GM23338 (cell line): ENCODE results near the gene WDR87. TPM values are rescaled to one million over a fixed set of nuclear protein-coding genes. Genes with fewer than 3 reads are reported as not detected.

ENCODE experiments used
- ATAC-seq: fragments of 200-7000 bp; cut with Tn5 transposase; 3 replicates; pipeline ENCODE4 v1.9.1; 2020
- DNase-seq: peaks from one replicate; pipeline ENCODE4 v3.0.0-alpha.2; 2015; ENCODE audit warnings: low spot score
- H2AFZ ChIP-seq: fragments of 200-600 bp; sonication (generic); 2 replicates; pipeline ENCODE4 v1.8.0; 2016; ENCODE audit warnings: antibody characterized with exemption, mild to moderate bottlenecking, moderate library complexity
- H3F3A ChIP-seq: fragments of 200-600 bp; sonication (generic); replicated peaks from 2 replicates; pipeline ENCODE4 v1.8.0; 2017; ENCODE audit warnings: antibody characterized with exemption, mixed run types, low read depth
- H3K27ac ChIP-seq: fragments of 200-600 bp; sonication (generic); 2 replicates; pipeline ENCODE4 v1.6.1; 2016; ENCODE audit warnings: low read depth
- H3K27me3 ChIP-seq: fragments of 200-600 bp; sonication (generic); 2 replicates; pipeline ENCODE4 v1.8.0; 2016; ENCODE audit warnings: mild to moderate bottlenecking, mixed run types, moderate library complexity; ENCODE audit not compliant: insufficient read depth
- H3K36me3 ChIP-seq: fragments of 200-600 bp; sonication (generic); 2 replicates; pipeline ENCODE4 v1.8.0; 2016; ENCODE audit warnings: mild to moderate bottlenecking; ENCODE audit not compliant: insufficient read depth
- H3K4me1 ChIP-seq: fragments of 200-600 bp; sonication (generic); 2 replicates; pipeline ENCODE4 v1.8.0; 2016; ENCODE audit warnings: mild to moderate bottlenecking, moderate library complexity; ENCODE audit not compliant: insufficient read depth
- H3K4me2 ChIP-seq: fragments of 200-600 bp; sonication (generic); 2 replicates; pipeline ENCODE4 v1.7.1; 2017; ENCODE audit warnings: mixed run types
- H3K4me3 ChIP-seq: fragments of 200-600 bp; sonication (generic); 2 replicates; pipeline ENCODE4 v1.6.1; 2016; ENCODE audit warnings: mixed run types
- H3K79me2 ChIP-seq: fragments of 200-600 bp; sonication (generic); replicated peaks from 2 replicates; pipeline ENCODE4 v1.8.0; 2017; ENCODE audit warnings: mild to moderate bottlenecking; ENCODE audit not compliant: insufficient read depth
- H3K9me2 ChIP-seq: fragments of 200-600 bp; sonication (generic); 2 replicates; pipeline ENCODE4 v1.8.0; 2017; ENCODE audit not compliant: insufficient read depth
- H4K20me1 ChIP-seq: fragments of 200-600 bp; sonication (generic); replicated peaks from 2 replicates; pipeline ENCODE4 v1.8.0; 2017; ENCODE audit warnings: mild to moderate bottlenecking; ENCODE audit not compliant: insufficient read depth
- H3K27ac Mint-ChIP-seq: 2 replicates; pipeline ENCODE4 v1.8.0; 2020; ENCODE audit warnings: inconsistent platforms, mild to moderate bottlenecking, moderate library complexity, mixed read lengths
- H3K27me3 Mint-ChIP-seq: 3 replicates; pipeline ENCODE4 v1.8.0; 2022; ENCODE audit warnings: low read depth, mild to moderate bottlenecking, moderate library complexity, mixed read lengths, inconsistent platforms; ENCODE audit not compliant: insufficient read depth, poor library complexity
- H3K36me3 Mint-ChIP-seq: 3 replicates; pipeline ENCODE4 v1.8.0; 2021; ENCODE audit warnings: low read depth, mild to moderate bottlenecking, inconsistent platforms, moderate library complexity, mixed read lengths
- H3K4me1 Mint-ChIP-seq: 3 replicates; pipeline ENCODE4 v1.8.0; 2020; ENCODE audit warnings: mild to moderate bottlenecking, inconsistent platforms, mixed read lengths
- H3K4me3 Mint-ChIP-seq: 3 replicates; pipeline ENCODE4 v1.8.0; 2021; ENCODE audit warnings: moderate library complexity, mild to moderate bottlenecking, inconsistent platforms, mixed read lengths
- H3K9me3 Mint-ChIP-seq: 3 replicates; pipeline ENCODE4 v1.8.0; 2020; ENCODE audit warnings: moderate library complexity, mild to moderate bottlenecking, inconsistent platforms, mixed read lengths
- CREB1 ChIP-seq: fragments of 250-450 bp; sonication (Bioruptor Pico); IDR thresholded peaks from 2 replicates; pipeline ENCODE4 v1.5.0; 2020; ENCODE audit warnings: low read depth, mild to moderate bottlenecking, moderate library complexity
- ETS1 ChIP-seq: IDR thresholded peaks from 2 replicates; pipeline ENCODE4 v1.6.1; 2016; ENCODE audit warnings: antibody characterized with exemption
- EZH2 ChIP-seq: fragments of 200-600 bp; sonication (generic); IDR thresholded peaks from one replicate; pipeline ENCODE4 v1.8.0; 2017; ENCODE audit warnings: antibody characterized with exemption, mild to moderate bottlenecking, low read depth; ENCODE audit not compliant: unreplicated experiment
- EZH2phosphoT487 ChIP-seq: fragments of 200-600 bp; sonication (generic); IDR thresholded peaks from one replicate; pipeline ENCODE4 v1.8.1; 2018; ENCODE audit warnings: antibody characterized with exemption; ENCODE audit not compliant: unreplicated experiment
- JUNB ChIP-seq: IDR thresholded peaks from one replicate; pipeline ENCODE4 v1.6.1; 2016; ENCODE audit warnings: antibody characterized with exemption; ENCODE audit not compliant: unreplicated experiment
- NANOG ChIP-seq: IDR thresholded peaks from 2 replicates; pipeline ENCODE4 v1.6.1; 2016; ENCODE audit warnings: antibody characterized with exemption, borderline replicate concordance
- POLR2AphosphoS5 ChIP-seq: IDR thresholded peaks from 2 replicates; pipeline ENCODE4 v1.6.1; 2016; ENCODE audit warnings: antibody characterized with exemption, low read depth
- REST ChIP-seq: IDR thresholded peaks from one replicate; pipeline ENCODE4 v1.6.1; 2018; ENCODE audit warnings: antibody characterized with exemption; ENCODE audit not compliant: unreplicated experiment
- STAT1 ChIP-seq: IDR thresholded peaks from one replicate; pipeline ENCODE4 v1.6.1; 2016; ENCODE audit warnings: antibody characterized with exemption; ENCODE audit not compliant: unreplicated experiment
- ZNF114 ChIP-seq: fragments of 250-450 bp; sonication (Bioruptor Pico); IDR thresholded peaks from 2 replicates; pipeline ENCODE4 v1.5.0; 2020; ENCODE audit warnings: mild to moderate bottlenecking, moderate library complexity
- ZNF331 ChIP-seq: fragments of 250-450 bp; sonication (Bioruptor Pico); IDR thresholded peaks from 2 replicates; pipeline ENCODE4 v1.5.0; 2020; ENCODE audit warnings: low read depth, mild to moderate bottlenecking, moderate library complexity
- polyA plus RNA-seq: library from polyadenylated mRNA; unstranded; fragments of >200 nt; fragmentation: Nextera tagmentation; extraction: Ambion mirVana; gene quantifications from 2 replicates; pipeline ENCODE4 v1.2.1, GENCODE V29; 2016
- total RNA-seq: library from RNA; depleted of rRNA; stranded (reverse); fragments of >200 nt; shearing (Covaris generic); gene quantifications from 2 replicates; pipeline ENCODE4 v1.2.3, GENCODE V29; 2014
- TF ChIP-seq, protein P1 (sequence below): fragments of 250-450 bp; sonication (Bioruptor Pico); IDR thresholded peaks from 2 replicates; pipeline ENCODE4 v1.5.0; 2020; ENCODE audit warnings: mild to moderate bottlenecking, moderate library complexity

WDR87 gene
- total and polyA plus RNA-seq, 2 experiments from 2014 or later = 0.02 TPM; not detected in 1

GRCh38 chr19:37885392-37885791, 21.0 kb downstream of the WDR87 start (continued):
- no peak for TF ChIP-seq ETS1
- no peak for TF ChIP-seq STAT1
- no peak for TF ChIP-seq CREB1 (CRISPR knock-in tag)
- no peak for TF ChIP-seq ZNF331 (CRISPR knock-in tag)

DNA sequence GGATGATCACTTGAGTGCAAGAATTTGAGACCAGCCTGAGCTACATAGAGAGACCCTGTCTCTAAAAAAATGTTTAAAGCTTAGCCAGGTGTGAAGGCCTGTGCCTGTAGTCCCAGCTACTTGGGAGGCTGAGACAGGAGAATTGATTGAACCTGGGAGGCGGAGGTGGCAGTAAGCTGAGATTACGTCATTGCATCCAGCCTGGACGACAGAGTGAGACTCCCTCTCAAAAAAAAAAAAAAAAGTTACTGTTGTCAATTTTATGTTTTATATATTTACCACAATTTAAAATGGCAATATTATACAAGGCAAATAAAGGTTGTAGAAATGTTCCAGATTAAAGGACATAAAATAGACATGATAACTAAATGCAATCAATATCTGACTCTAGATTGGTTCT, 29.2 kb downstream of the WDR87 start:
- H3K9me2 ChIP-seq = no peaks in the 10 kb centered on the region
- peaks cover 9% of the 10 kb centered on the region; the same call in 1 of the 3 replicates for H3K36me3 Mint-ChIP-seq
- H3F3A ChIP-seq = no peaks in the 10 kb centered on the region
- H3K4me3 Mint-ChIP-seq = no peak overlapping the region
- no peak for ATAC-seq
- no peak overlapping the region for H3K4me2 ChIP-seq
- peaks cover 24% of the 10 kb centered on the region for H3K9me3 Mint-ChIP-seq
- H3K27me3 ChIP-seq = no peaks in the 10 kb centered on the region
- no peaks in the 10 kb centered on the region; the same call in 1 of the 2 replicates for H3K4me1 ChIP-seq
- no peak overlapping the region for H3K27ac ChIP-seq
- H3K27me3 Mint-ChIP-seq = peaks cover 2% of the 10 kb centered on the region
- H3K4me1 Mint-ChIP-seq = peaks cover 7% of the 10 kb centered on the region
- H3K4me3 ChIP-seq = no peak overlapping the region
- H3K79me2 ChIP-seq = no peaks in the 10 kb centered on the region
- DNase-seq = no peak
- H2AFZ ChIP-seq = no peak overlapping the region
- H3K36me3 ChIP-seq = no peaks in the 10 kb centered on the region
- H3K27ac Mint-ChIP-seq = no peak overlapping the region
- no peaks in the 10 kb centered on the region for H4K20me1 ChIP-seq
- TF ChIP-seq, protein P1, sequence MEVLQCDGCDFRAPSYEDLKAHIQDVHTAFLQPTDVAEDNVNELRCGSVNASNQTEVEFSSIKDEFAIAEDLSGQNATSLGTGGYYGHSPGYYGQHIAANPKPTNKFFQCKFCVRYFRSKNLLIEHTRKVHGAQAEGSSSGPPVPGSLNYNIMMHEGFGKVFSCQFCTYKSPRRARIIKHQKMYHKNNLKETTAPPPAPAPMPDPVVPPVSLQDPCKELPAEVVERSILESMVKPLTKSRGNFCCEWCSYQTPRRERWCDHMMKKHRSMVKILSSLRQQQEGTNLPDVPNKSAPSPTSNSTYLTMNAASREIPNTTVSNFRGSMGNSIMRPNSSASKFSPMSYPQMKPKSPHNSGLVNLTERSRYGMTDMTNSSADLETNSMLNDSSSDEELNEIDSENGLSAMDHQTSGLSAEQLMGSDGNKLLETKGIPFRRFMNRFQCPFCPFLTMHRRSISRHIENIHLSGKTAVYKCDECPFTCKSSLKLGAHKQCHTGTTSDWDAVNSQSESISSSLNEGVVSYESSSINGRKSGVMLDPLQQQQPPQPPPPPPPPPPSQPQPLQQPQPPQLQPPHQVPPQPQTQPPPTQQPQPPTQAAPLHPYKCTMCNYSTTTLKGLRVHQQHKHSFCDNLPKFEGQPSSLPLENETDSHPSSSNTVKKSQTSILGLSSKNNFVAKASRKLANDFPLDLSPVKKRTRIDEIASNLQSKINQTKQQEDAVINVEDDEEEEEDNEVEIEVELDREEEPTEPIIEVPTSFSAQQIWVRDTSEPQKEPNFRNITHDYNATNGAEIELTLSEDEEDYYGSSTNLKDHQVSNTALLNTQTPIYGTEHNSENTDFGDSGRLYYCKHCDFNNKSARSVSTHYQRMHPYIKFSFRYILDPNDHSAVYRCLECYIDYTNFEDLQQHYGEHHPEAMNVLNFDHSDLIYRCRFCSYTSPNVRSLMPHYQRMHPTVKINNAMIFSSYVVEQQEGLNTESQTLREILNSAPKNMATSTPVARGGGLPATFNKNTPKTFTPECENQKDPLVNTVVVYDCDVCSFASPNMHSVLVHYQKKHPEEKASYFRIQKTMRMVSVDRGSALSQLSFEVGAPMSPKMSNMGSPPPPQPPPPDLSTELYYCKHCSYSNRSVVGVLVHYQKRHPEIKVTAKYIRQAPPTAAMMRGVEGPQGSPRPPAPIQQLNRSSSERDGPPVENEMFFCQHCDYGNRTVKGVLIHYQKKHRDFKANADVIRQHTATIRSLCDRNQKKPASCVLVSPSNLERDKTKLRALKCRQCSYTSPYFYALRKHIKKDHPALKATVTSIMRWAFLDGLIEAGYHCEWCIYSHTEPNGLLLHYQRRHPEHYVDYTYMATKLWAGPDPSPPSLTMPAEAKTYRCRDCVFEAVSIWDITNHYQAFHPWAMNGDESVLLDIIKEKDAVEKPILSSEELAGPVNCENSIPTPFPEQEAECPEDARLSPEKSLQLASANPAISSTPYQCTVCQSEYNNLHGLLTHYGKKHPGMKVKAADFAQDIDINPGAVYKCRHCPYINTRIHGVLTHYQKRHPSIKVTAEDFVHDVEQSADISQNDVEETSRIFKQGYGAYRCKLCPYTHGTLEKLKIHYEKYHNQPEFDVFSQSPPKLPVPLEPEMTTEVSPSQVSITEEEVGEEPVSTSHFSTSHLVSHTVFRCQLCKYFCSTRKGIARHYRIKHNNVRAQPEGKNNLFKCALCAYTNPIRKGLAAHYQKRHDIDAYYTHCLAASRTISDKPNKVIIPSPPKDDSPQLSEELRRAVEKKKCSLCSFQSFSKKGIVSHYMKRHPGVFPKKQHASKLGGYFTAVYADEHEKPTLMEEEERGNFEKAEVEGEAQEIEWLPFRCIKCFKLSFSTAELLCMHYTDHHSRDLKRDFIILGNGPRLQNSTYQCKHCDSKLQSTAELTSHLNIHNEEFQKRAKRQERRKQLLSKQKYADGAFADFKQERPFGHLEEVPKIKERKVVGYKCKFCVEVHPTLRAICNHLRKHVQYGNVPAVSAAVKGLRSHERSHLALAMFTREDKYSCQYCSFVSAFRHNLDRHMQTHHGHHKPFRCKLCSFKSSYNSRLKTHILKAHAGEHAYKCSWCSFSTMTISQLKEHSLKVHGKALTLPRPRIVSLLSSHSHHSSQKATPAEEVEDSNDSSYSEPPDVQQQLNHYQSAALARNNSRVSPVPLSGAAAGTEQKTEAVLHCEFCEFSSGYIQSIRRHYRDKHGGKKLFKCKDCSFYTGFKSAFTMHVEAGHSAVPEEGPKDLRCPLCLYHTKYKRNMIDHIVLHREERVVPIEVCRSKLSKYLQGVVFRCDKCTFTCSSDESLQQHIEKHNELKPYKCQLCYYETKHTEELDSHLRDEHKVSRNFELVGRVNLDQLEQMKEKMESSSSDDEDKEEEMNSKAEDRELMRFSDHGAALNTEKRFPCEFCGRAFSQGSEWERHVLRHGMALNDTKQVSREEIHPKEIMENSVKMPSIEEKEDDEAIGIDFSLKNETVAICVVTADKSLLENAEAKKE (CRISPR knock-in tag) = no peak
- TF ChIP-seq POLR2AphosphoS5 (no peak), JUNB (no peak), ZNF331 (CRISPR knock-in tag) (no peak), EZH2phosphoT487 (no peak), ZNF114 (no peak), EZH2 (no peak), STAT1 (no peak), ETS1 (no peak), NANOG (no peak), REST (no peak), CREB1 (CRISPR knock-in tag) (no peak)
